Measurements from ENCODE around the gene UBD. TPM values are rescaled to one million over a fixed set of nuclear protein-coding genes. Genes with fewer than 3 reads are reported as not detected.

Gene UBD
- total and polyA plus RNA-seq, 2 experiments from 2014 or later = not detected

GRCh38 chr6:29516108-29516507, 43.4 kb downstream of the UBD start:
- Histone ChIP-seq H2AFZ (no peak overlapping the region), H3K9me3 (ENCODE audit: low read depth) (no peaks in the 10 kb centered on the region), H4K20me1 (ENCODE audit: insufficient read depth) (no peaks in the 10 kb centered on the region), H3K4me1 (ENCODE audit: insufficient read depth) (no peaks in the 10 kb centered on the region), H3F3A (ENCODE audit: insufficient read depth) (no peaks in the 10 kb centered on the region), H3K36me3 (ENCODE audit: low read depth) (no peaks in the 10 kb centered on the region), H3K4me2 (ENCODE audit: unreplicated experiment) (no peak overlapping the region), H3K27ac (no peak overlapping the region), H3K79me2 (ENCODE audit: insufficient read depth) (no peaks in the 10 kb centered on the region), H3K4me3 (no peak overlapping the region), H3K9me2 (ENCODE audit: insufficient read depth) (no peaks in the 10 kb centered on the region), H3K9ac (no peak overlapping the region), H3K27me3 (replicated peaks; ENCODE audit: insufficient read depth) (no peaks in the 10 kb centered on the region)
- 8 to 15% methylated on average over 6 of the region's 6 CpGs for WGBS, 2 experiments (ENCODE audit: low coverage in 1 of 2, low lambda C conversion rate in 2 of 2, missing lambda C conversion rate in 2 of 2)
- peak; percentile 57 for DNase-seq
- in situ Hi-C loops (cut with MboI) = no loop called here
- no peak for TF ChIP-seq EZH2phosphoT487 (IDR thresholded peaks at IDR 0.05; ENCODE audit: insufficient read depth, low read depth)
- no peak for TF ChIP-seq EZH2 (IDR thresholded peaks at IDR 0.05; ENCODE audit: insufficient read depth, poor library complexity, severe bottlenecking)

- no peaks in the 10 kb centered on the region for H3K9me2 ChIP-seq (ENCODE audit: insufficient read depth)
- no peaks in the 10 kb centered on the region for H3K27me3 ChIP-seq (replicated peaks; ENCODE audit: insufficient read depth)
- no peak for DNase-seq
- H3K9ac ChIP-seq = no peak overlapping the region
- no peak overlapping the region for H3K4me3 ChIP-seq
- H4K20me1 ChIP-seq (ENCODE audit: insufficient read depth) = no peaks in the 10 kb centered on the region
- no peak for TF ChIP-seq EZH2 (IDR thresholded peaks at IDR 0.05; ENCODE audit: insufficient read depth, poor library complexity, severe bottlenecking)
- no peak for TF ChIP-seq EZH2phosphoT487 (IDR thresholded peaks at IDR 0.05; ENCODE audit: insufficient read depth, low read depth)
- H3K27ac ChIP-seq = no peak overlapping the region
- 21 to 25% methylated on average over 2 of the region's 2 CpGs for WGBS, 2 experiments (ENCODE audit: low coverage in 1 of 2, low lambda C conversion rate in 2 of 2, missing lambda C conversion rate in 2 of 2)
- in situ Hi-C loops (cut with MboI) = no loop called here
- H3K79me2 ChIP-seq (ENCODE audit: insufficient read depth) = no peaks in the 10 kb centered on the region
- no peaks in the 10 kb centered on the region for H3K4me1 ChIP-seq (ENCODE audit: insufficient read depth)
- H3K9me3 ChIP-seq (ENCODE audit: low read depth) = no peaks in the 10 kb centered on the region
- H3K36me3 ChIP-seq (ENCODE audit: low read depth) = no peaks in the 10 kb centered on the region
- H3K4me2 ChIP-seq (ENCODE audit: unreplicated experiment) = no peak overlapping the region
- H2AFZ ChIP-seq = no peak overlapping the region
- no peaks in the 10 kb centered on the region for H3F3A ChIP-seq (ENCODE audit: insufficient read depth)
Observed at GRCh38 chr6:29510746-29511300, 48.7 kb downstream of the UBD start.

DNA sequence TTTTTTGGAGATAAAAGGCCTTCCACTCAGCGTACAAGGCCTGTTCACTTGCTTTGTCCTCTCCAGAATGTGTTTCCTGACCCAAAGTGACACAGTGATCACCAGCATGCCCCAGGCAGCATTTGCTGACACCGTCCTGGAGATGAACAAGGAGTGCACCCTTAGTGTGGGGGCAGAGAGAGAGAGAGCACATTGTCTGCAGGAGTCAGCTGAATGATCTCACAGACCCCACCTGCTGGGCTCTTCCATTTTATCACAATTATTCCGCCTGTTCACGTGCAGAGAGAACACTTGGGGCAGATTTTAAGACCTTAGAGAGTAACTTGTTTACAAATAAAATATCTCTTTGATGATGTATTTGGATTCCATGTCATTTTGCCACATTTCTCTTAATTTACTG, 49.3 kb downstream of the UBD start:
- H3K4me2 ChIP-seq (ENCODE audit: unreplicated experiment) = no peak overlapping the region
- H3K79me2 ChIP-seq (ENCODE audit: insufficient read depth) = no peaks in the 10 kb centered on the region
- no peaks in the 10 kb centered on the region for H4K20me1 ChIP-seq (ENCODE audit: insufficient read depth)
- no peaks in the 10 kb centered on the region for H3K9me2 ChIP-seq (ENCODE audit: insufficient read depth)
- H2AFZ ChIP-seq = no peak overlapping the region
- H3F3A ChIP-seq (ENCODE audit: insufficient read depth) = no peaks in the 10 kb centered on the region
- TF ChIP-seq EZH2phosphoT487 (IDR thresholded peaks at IDR 0.05; ENCODE audit: insufficient read depth, low read depth) = no peak
- no peak for TF ChIP-seq EZH2 (IDR thresholded peaks at IDR 0.05; ENCODE audit: insufficient read depth, poor library complexity, severe bottlenecking)
- 13 to 14% methylated on average over 4 of the region's 4 CpGs for WGBS, 2 experiments (ENCODE audit: low coverage in 1 of 2, low lambda C conversion rate in 2 of 2, missing lambda C conversion rate in 2 of 2)
- H3K4me1 ChIP-seq (ENCODE audit: insufficient read depth) = no peaks in the 10 kb centered on the region
- H3K36me3 ChIP-seq (ENCODE audit: low read depth) = no peaks in the 10 kb centered on the region
- no peak overlapping the region for H3K9ac ChIP-seq
- DNase-seq = no peak
- no peaks in the 10 kb centered on the region for H3K27me3 ChIP-seq (replicated peaks; ENCODE audit: insufficient read depth)
- H3K4me3 ChIP-seq = no peak overlapping the region
- no peak overlapping the region for H3K27ac ChIP-seq
- in situ Hi-C loops (cut with MboI) = no loop called here
- no peaks in the 10 kb centered on the region for H3K9me3 ChIP-seq (ENCODE audit: low read depth)

- Histone ChIP-seq H3K9me2 (ENCODE audit: insufficient read depth) (no peaks in the 10 kb centered on the region), H3K9me3 (ENCODE audit: low read depth) (no peaks in the 10 kb centered on the region), H3K27me3 (replicated peaks; ENCODE audit: insufficient read depth) (no peaks in the 10 kb centered on the region), H3K9ac (no peak overlapping the region), H3K27ac (no peak overlapping the region), H3K79me2 (ENCODE audit: insufficient read depth) (no peaks in the 10 kb centered on the region), H3F3A (ENCODE audit: insufficient read depth) (no peaks in the 10 kb centered on the region), H4K20me1 (ENCODE audit: insufficient read depth) (no peaks in the 10 kb centered on the region), H3K4me2 (ENCODE audit: unreplicated experiment) (no peak overlapping the region), H3K4me1 (ENCODE audit: insufficient read depth) (no peaks in the 10 kb centered on the region), H3K36me3 (ENCODE audit: low read depth) (no peaks in the 10 kb centered on the region), H3K4me3 (no peak overlapping the region), H2AFZ (no peak overlapping the region)
- no peak for TF ChIP-seq EZH2phosphoT487 (IDR thresholded peaks at IDR 0.05; ENCODE audit: insufficient read depth, low read depth)
- no peak for TF ChIP-seq EZH2 (IDR thresholded peaks at IDR 0.05; ENCODE audit: insufficient read depth, poor library complexity, severe bottlenecking)
- 26 to 36% methylated on average over 9 of the region's 9 CpGs for WGBS, 2 experiments (ENCODE audit: low coverage in 1 of 2, low lambda C conversion rate in 2 of 2, missing lambda C conversion rate in 2 of 2)
- DNase-seq = no peak
- in situ Hi-C loops (cut with MboI) = no loop called here
Observed at GRCh38 chr6:29509711-29510110, 49.8 kb downstream of the UBD start.

DNA sequence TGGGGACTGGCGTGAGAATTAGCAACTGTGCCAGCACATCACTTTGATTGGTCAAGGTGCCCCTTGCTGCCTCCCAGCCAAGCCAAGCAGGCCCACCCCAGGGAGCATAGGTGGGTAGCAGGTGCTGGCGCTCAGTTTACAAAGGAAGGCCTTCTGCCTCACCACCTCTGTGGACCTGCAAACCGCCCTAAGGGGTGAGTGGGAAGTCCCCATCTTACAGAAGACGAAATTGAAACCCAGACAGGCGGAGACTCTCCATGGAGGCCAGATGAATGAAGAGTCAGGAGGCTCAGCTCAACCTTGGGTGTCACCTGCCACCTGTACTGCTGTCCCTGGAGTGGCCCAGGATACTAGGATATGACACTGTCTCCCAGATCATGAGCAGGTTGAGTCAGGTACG, 50.3 kb downstream of the UBD start:
- H2AFZ ChIP-seq = no peak overlapping the region
- H3K4me2 ChIP-seq (ENCODE audit: unreplicated experiment) = no peak overlapping the region
- H3K27me3 ChIP-seq (replicated peaks; ENCODE audit: insufficient read depth) = no peaks in the 10 kb centered on the region
- no peaks in the 10 kb centered on the region for H3K4me1 ChIP-seq (ENCODE audit: insufficient read depth)
- WGBS, 2 experiments (ENCODE audit: low coverage in 1 of 2, low lambda C conversion rate in 2 of 2, missing lambda C conversion rate in 2 of 2) = 12 to 13% methylated on average over 6 of the region's 6 CpGs
- H3K27ac ChIP-seq = no peak overlapping the region
- in situ Hi-C loops (cut with MboI) = no loop called here
- DNase-seq = no peak
- H3F3A ChIP-seq (ENCODE audit: insufficient read depth) = no peaks in the 10 kb centered on the region
- H3K79me2 ChIP-seq (ENCODE audit: insufficient read depth) = no peaks in the 10 kb centered on the region
- no peaks in the 10 kb centered on the region for H3K36me3 ChIP-seq (ENCODE audit: low read depth)
- TF ChIP-seq EZH2 (IDR thresholded peaks at IDR 0.05; ENCODE audit: insufficient read depth, poor library complexity, severe bottlenecking) (no peak), EZH2phosphoT487 (IDR thresholded peaks at IDR 0.05; ENCODE audit: insufficient read depth, low read depth) (no peak)
- H3K9ac ChIP-seq = no peak overlapping the region
- H3K9me3 ChIP-seq (ENCODE audit: low read depth) = no peaks in the 10 kb centered on the region
- no peaks in the 10 kb centered on the region for H4K20me1 ChIP-seq (ENCODE audit: insufficient read depth)
- H3K4me3 ChIP-seq = no peak overlapping the region
- H3K9me2 ChIP-seq (ENCODE audit: insufficient read depth) = no peaks in the 10 kb centered on the region

Measured in GM23248 (cell line).